ENCODE results near the gene LRP6. TPM values are rescaled to one million over a fixed set of nuclear protein-coding genes. Genes with fewer than 3 reads are reported as not detected.

LRP6 gene
- total RNA-seq, 4 donors from 2014 or later: 11.7 to 102 (median 58.9) TPM

DNA sequence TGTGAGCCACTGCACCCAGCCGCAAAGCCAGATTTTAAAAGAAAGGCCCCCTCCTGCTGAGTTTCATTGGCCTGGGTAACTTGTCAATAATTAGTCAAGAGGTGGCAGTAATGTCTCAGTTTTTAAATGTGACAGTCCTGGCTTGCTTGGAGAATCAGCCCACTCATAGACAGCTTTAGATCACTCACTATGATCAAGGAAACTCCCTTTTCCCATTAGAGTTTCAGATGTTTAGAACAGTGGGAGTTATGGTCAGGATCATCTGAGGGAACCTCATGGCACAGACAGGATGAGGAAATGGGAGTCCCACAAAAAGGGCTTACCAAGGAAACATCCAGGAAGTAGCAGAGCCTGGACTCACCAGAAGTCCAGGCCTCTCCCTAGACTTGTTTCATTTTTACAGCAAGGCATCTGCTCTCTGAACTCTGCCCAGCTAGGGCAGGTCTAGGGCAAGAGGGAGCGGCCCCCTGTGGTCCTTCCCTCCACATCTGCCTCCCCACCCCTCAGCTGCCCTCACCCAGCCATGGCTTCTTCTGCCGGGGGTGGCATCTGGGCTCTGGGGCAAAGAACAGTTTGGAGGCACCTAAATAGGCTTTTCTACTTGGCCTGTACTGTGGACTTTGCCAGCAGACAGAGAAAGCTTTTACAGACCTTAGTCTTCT is 184.9 kb downstream of the LRP6 start:
- Histone ChIP-seq H3K4me3 (no peak overlapping the region), H3K36me3 (no peaks in the 10 kb centered on the region), H3K9me3 (no peaks in the 10 kb centered on the region), H3K27ac (peak overlapping the region; percentile 72 to 83 (median 78)), H3K4me1 (peaks cover 0 to 26% (median 12%) of the 10 kb centered on the region in 4 donors), H3K27me3 (no peaks in the 10 kb centered on the region)
- no peak for TF ChIP-seq EP300 (IDR thresholded peaks at IDR 0.05; ENCODE audit: low read depth)
- TF ChIP-seq, protein P1, sequence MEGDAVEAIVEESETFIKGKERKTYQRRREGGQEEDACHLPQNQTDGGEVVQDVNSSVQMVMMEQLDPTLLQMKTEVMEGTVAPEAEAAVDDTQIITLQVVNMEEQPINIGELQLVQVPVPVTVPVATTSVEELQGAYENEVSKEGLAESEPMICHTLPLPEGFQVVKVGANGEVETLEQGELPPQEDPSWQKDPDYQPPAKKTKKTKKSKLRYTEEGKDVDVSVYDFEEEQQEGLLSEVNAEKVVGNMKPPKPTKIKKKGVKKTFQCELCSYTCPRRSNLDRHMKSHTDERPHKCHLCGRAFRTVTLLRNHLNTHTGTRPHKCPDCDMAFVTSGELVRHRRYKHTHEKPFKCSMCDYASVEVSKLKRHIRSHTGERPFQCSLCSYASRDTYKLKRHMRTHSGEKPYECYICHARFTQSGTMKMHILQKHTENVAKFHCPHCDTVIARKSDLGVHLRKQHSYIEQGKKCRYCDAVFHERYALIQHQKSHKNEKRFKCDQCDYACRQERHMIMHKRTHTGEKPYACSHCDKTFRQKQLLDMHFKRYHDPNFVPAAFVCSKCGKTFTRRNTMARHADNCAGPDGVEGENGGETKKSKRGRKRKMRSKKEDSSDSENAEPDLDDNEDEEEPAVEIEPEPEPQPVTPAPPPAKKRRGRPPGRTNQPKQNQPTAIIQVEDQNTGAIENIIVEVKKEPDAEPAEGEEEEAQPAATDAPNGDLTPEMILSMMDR (IDR thresholded peaks at IDR 0.05): peak in 2 of 5 experiments; percentile 5 to 10
- TF ChIP-seq POLR2AphosphoS5 (IDR thresholded peaks at IDR 0.05): peak in 2 of 3 donors; percentile 25 to 65
- in situ Hi-C loops (cut with MboI; ENCODE audit: low pct_ligation_motif_present in 1 of 4, low pct_unique_long_range_greater_than_20kb in 1 of 4, low sequenced_read_pairs in 3 of 4) (loop anchor here (10.0 to 25.0 kb wide), 3 partner anchors 243 to 255 kb away; no protein-coding TSS in a partner anchor), intact Hi-C loops (cut with DNase I; ENCODE audit: low total_unique reads) (loop anchor here (5.0 kb wide), 1 partner anchor 255 kb away; no protein-coding TSS in a partner anchor)
- peak; percentile 78 for DNase-seq
- WGBS, 2 donors (ENCODE audit: low coverage in 1 of 2): 50 to 71% methylated on average over 1 to 3 of the region's 3 CpGs

DNA sequence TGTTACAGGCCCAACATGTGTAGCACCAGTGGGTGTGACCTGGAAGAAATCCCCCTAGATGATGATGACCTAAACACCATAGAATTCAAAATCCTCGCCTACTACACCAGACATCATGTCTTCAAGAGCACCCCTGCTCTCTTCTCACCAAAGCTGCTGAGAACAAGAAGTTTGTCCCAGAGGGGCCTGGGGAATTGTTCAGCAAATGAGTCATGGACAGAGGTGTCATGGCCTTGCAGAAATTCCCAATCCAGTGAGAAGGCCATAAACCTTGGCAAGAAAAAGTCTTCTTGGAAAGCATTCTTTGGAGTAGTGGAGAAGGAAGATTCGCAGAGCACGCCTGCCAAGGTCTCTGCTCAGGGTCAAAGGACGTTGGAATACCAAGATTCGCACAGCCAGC is 187.6 kb downstream of the LRP6 start:
- TF ChIP-seq POLR2A (IDR thresholded peaks at IDR 0.05): no peak
- no peak for TF ChIP-seq POLR2AphosphoS5 (IDR thresholded peaks at IDR 0.05)
- no peak for TF ChIP-seq EP300 (IDR thresholded peaks at IDR 0.05; ENCODE audit: low read depth)
- TF ChIP-seq, protein P1 (IDR thresholded peaks at IDR 0.05): no peak
- no peak overlapping the region for H3K27ac ChIP-seq
- no peak for DNase-seq
- H3K27me3 ChIP-seq: no peaks in the 10 kb centered on the region
- intact Hi-C loops (cut with DNase I; ENCODE audit: low total_unique reads): no loop called here
- no peak overlapping the region for H3K4me3 ChIP-seq
- H3K4me1 ChIP-seq: peaks cover 0 to 16% (median 10%) of the 10 kb centered on the region in 4 donors
- 91 to 100% methylated on average over 1 to 5 of the region's 5 CpGs for WGBS, 2 donors (ENCODE audit: low coverage in 1 of 2)
- no peaks in the 10 kb centered on the region for H3K9me3 ChIP-seq
- in situ Hi-C loops (cut with MboI; ENCODE audit: low pct_ligation_motif_present in 1 of 4, low pct_unique_long_range_greater_than_20kb in 1 of 4, low sequenced_read_pairs in 3 of 4): loop anchor here in 1 of 4 donors (25.0 kb wide), 1 partner anchor 258 kb away; no protein-coding TSS in a partner anchor
- no peaks in the 10 kb centered on the region for H3K36me3 ChIP-seq

DNA sequence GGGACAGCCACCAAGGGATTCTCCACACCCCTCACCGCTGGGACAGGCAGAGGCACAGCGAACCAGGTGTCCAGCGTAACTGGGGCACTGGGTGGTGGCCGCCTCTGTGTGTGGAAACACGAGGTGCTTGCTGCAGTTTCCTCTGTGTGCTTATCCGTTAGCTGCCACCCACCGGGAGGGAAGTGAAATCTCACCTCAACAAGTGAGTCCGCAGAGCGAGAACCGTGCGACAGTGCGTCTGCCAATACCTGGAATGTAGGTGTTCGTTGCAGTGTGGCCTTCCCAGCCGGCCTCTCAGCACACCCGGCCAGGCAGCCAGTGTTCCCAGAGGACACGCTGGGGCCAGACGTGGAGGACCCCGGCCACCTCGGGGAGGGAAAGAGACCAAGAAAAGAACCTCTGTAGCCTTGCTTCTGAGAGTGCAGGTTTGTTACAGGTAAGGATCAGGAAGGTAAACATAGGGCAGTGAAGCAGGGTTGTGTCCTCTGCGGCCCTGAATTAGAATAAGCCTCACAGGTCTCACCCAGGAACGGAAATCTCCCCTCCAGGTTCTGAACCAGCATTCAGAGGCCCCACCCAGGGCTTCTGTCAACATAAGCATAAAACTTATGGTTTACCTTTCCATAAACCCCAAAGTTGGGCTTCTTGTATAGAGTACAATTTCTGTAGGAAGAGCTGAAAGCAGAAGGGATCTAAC is 194.6 kb downstream of the LRP6 start:
- no peaks in the 10 kb centered on the region for H3K27me3 ChIP-seq
- peak; percentile 74 for DNase-seq
- in situ Hi-C loops (cut with MboI; ENCODE audit: low pct_ligation_motif_present in 1 of 4, low pct_unique_long_range_greater_than_20kb in 1 of 4, low sequenced_read_pairs in 3 of 4) (no loop called here), intact Hi-C loops (cut with DNase I; ENCODE audit: low total_unique reads) (no loop called here)
- peak overlapping the region; percentile 20 to 53 (median 44) for H3K4me3 ChIP-seq
- H3K27ac ChIP-seq: peak overlapping the region; percentile 88 to 91 (median 89)
- H3K36me3 ChIP-seq: no peaks in the 10 kb centered on the region
- no peaks in the 10 kb centered on the region for H3K9me3 ChIP-seq
- H3K4me1 ChIP-seq: peaks cover 0 to 34% (median 16%) of the 10 kb centered on the region in 4 donors
- WGBS, 2 donors (ENCODE audit: low coverage in 1 of 2): 37% methylated on average over 21 of the region's 21 CpGs; no CpG with 5 or more reads in 1 of the 2 donors
- TF ChIP-seq POLR2A (IDR thresholded peaks at IDR 0.05) (peak; percentile 73), POLR2AphosphoS5 (IDR thresholded peaks at IDR 0.05) (peak in 2 of 3 donors; percentile 52 to 57), EP300 (IDR thresholded peaks at IDR 0.05; ENCODE audit: low read depth) (no peak)
- TF ChIP-seq, protein P1 (IDR thresholded peaks at IDR 0.05): peak in 2 of 5 experiments; percentile 17 to 36

Measured in transverse colon (tissue), 4 donors.